Stimulated activated CD8-positive, alpha-beta memory T cell treated with anti-CD3 and anti-CD28 coated beads, Interleukin-12 subunit alpha, Interleukin-12 subunit beta, amount 100 ng/mL, for 24 hours (primary cell): ENCODE measurements around the gene MRE11.
A peak's percentile ranks its signal among the peaks of the same experiment; 100 is the strongest.

ENCODE experiments used
- DNase-seq: peaks from one replicate; pipeline ENCODE4 v3.0.0-alpha.2; 2020; ENCODE audit errors: extremely low read depth

MRE11 gene

DNA sequence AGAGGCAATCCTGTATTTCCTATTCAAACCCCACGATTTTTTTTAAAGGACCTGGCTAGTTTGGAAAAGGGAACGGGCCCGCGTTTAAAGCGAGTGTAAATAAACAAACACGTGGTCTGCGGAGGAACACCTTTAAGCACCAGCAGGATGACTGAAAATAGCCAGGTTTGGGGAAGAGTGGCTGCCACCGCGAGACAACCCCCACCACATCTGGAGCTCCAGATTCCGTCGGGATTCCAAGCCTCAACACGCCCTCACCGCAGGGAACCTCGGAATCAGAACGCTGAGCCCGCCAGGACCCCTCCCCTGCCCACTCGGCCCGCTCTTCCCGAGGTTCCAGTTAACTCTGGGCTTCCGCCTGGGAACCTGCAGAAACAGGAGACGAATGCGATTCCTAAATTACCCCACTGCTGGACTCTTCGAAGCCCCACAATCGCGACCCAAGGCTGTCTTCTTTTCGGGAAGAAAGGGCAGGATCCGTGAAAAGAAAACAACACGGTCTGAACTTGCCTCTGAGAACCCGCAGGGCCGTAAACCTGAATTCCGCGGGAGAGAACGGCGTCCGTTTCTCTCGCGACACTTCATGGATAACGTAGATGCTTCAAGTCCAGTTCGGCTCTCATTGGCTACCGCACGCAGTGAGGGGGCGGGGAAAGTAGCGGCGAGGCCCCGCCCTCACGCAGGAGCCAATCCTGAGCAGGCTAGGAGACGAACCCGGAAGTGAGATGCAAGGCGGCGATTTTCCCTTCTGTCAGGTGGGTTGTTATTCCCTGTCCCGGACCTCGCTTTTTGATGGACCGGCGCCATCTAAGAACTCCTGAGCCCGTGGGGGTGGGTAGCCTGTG, at the start of gene MRE11, which contains the start of gene ANKRD49:
Gene MRE11, minus strand, starts transcription at position 564 of the 845 bp plus-strand sequence. CDS start 1,043 bp downstream, outside the sequence.
Gene ANKRD49, plus strand, starts transcription at position 704 of the 845 bp plus-strand sequence. CDS start 2,710 bp downstream, outside the sequence.
- DNase-seq, result peak; percentile 86

DNA sequence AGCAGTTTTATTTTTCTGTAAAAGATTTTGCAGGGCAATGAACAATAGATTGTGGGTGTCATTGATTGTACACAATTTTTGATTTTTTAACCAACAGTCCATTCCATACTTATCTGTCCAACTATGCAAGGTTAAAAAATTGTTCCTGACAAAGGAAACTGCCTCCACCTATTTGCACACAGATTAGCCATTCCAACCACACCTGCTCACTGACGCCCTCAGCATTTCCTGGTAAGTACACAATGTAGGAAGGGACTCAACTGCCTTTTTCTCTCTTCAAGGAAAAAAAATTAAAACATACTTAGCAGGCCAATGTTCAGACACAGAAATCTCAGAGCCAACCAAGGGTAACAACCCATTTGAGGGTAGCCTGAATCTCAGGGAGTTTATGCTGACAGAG, 45.8 kb upstream of the MRE11 start:
- DNase-seq, result no peak

DNA sequence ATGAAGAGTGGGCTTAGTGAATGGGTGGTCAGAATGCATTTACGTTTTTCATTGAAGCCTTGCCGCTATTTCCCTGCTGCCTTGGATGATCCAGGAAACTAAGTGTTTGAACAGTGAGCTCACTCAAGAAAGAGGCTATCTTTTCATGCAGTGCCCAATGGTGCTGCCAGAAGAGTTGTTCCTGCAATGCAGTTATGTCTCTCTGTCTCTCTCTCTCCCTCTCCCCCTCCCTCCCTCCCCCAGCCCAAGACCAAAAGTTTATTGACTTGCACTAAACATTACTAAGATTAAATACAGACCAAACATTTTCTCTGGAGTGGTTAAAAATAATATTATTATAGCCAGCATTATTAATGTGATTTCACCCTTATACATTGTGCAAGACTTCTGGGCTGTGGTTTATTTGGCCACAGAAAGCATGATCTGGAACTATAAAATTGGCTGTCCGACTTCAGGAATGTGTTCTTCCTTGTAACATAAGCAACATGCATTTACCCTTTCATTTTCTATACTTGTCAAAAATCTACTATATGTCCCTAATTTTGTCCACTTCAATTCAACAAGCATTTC, 43.5 kb upstream of the MRE11 start:
- no peak for DNase-seq

DNA sequence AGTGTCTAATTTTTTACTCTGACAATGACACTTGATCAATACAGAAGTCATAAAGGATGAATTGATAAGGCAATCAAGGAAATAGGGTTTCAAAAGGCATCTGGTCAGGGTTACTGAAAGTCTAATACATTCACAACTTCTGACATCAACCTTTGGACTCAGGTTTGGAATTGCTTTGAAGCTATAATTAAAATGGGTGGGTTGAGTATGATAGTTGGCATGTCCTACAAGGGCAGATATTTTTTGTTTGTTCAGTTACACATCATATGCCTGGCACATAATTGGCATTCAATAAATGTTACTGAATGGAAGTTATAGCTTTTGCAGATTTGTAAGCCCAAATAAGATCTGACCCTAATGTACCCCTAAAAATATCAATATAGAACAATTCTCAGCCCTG, 42.7 kb upstream of the MRE11 start:
- DNase-seq, result no peak

DNA sequence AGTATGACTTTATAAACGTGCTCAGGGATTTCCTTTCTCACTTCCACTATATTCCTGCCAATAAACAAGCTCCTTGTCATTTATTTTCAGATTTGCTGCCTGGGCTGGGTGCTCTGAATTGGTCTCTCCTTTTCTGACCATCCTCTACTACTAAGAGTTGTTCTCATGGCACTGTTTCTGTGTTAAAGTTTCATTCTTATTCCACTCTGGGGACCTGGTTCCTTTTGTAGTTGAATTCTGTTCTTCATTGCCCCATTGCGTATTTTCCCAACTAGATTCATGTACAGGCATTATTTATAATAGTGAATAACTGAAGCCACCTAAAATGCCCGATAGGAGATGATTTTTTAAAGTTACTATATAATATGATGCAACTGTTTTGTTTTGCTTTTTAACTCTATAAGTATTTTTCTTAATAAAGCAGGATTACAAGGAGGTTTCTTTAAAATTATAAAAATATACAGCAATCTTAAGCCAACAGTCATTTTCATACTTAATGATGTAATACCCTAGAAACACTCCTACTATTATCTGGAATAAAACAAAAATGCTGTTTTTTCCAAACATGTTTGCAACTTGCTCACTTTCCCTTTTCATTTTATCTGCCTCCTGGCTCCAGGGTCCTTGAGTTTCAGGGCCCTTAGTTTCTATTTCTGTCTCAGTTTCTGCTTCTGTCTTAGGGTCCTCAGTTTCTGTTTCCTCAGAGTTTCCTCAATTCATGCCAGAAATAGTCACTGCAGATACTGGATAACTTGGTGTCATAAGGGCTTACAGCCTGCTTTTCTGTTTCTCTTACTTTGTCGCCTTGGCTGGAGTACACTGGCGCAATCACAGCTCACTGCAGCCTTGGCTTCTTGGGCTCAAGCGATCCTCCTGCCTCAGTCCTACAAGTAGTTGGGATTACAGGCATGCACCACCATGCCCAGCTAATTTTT, 40.3 kb upstream of the MRE11 start:
- DNase-seq, result no peak

DNA sequence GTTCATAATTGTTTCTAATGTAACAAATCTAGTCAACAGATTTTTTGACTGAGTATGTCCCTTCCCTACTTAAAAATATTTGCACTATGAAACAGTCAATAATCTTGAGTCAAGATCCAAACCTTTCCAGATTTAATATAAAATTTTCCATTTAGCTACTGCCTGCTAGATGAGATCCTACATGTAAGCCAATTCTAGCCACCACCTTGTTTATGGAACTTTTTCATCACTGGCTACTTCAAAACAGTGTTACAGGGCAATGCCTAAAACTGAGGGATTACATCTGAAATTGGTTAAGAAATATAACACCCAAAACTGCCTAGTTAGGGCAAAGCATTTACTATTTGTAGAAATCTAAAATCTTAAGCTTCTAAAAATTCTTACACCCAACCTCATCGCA, 39.6 kb upstream of the MRE11 start:
- DNase-seq, result no peak

DNA sequence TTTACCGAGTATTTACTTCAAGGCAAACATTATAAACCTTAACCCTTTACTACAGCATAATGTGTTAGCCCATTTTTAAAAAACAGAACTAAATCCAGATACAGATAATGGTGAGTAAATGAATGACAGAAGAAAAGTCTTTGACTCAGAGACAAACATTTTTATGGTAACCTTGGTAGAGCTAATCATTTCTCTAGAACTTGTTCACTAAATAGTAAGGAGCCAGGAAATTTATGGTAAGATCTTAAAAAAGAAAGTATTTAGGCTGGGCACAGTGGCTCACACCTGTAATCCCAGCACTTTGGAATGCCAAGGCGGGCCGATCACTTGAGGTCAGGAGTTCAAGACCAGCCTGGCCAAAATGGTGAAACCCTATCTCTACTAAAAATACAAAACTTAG, 38.6 kb upstream of the MRE11 start:
- DNase-seq, result no peak

DNA sequence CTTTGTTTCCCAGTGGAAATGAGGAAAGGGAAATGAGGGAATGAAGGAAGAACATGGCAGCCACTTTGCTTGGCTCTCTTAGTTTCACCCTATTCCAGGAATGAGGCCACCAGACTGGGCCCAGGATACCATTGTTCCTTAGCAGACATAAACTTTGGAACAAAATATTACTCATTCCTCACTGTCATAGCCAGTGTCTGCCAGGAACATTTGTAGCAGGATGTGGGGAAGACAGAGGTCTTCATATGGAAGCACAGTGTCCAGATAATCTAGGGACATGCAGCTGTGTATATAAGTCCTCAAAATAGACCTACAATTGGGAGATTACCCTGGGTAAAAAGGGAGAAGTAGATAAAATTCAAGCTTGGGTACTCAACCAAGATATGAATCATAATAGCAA, 34.9 kb upstream of the MRE11 start:
- no peak for DNase-seq

DNA sequence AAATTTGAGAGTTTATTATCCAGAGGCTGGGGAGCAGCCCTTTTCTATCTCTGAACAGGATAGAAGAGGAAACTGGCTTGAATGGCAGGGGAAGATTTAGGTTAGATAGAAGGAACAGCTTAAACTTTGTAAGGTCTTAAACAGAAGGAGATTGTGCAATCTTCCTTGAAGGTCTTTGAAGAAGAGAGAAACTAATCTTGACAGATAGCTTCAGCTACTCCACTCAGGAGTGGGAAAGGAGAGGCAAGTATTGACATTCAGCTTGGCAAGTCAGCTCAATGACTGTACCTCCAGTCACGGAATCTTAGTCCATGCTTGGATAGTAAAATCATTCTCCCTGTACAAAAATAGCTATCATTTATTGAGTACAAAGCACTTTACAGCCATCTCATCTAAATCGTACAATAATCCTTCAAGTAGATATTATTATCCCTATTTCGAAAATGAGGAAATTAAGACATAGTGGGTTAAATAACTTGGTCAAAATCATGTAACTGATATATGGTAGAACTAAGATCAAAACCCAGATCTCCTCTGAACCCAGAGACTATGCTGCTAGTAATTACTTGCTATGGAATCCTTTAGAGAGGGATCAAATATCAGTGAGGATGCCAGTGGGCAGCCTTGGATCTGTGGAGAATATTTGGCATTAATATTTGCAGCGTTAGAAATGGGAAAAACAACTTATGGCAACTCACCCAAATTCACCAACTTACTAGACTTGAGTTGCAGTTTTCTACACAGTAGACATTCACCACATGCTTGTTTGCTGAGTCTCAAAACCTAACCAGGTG, 33.2 kb upstream of the MRE11 start:
- no peak for DNase-seq

DNA sequence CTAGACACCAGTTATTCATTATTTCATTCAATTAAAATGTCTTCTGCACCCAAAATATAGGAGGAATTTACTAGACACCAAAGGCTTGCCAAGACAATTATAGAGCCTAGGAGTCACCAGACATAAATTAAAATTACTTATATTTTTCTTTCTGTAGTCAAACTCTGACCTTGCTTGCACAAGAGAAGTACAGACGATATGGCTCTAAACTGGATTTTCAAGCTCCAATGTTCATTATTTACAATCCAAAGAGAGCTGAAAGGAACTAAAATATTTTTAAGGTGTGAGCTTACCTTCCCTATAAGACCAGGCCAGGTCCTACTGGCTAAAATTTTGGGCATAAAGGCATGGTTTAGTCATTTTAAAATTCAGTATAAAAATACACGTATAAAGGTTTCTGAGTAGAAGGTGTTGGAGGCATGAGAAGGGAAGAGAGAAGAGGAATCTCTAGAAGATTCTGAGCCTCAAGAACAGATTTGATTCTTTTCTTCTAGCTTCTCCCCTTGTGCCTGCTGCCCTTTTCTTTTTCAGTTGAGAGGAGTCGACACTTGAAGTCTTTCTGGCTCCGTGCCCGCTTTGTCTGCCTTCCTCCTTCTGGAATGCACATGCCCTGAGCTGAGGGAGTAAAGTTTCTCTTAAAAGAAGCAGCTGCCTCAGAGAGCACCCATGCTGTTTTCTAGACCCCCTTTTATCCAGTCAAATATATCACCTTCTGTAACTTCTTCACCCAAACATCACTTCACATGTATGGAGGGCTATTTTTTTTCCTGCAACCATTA, 32.1 kb upstream of the MRE11 start:
- no peak for DNase-seq

DNA sequence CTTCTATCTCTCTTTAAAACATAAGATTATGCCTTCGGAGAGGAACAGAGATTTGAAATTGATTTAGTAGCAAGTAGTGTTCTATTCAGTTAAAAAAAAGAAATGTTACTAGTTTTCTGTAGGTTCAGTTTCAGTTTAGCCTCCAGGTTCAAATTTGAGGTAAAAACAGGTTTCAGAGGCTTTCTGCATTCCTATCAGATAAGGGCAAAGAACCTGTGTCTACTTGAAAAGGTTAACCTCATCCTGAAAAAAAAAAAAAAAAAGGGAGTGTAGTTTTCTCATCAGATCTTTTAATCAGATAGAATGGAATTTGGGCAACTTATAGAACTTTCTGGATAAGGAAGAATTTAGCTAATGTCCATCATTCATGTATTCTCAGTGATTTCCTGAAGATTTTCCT, 30.7 kb upstream of the MRE11 start:
- no peak for DNase-seq

DNA sequence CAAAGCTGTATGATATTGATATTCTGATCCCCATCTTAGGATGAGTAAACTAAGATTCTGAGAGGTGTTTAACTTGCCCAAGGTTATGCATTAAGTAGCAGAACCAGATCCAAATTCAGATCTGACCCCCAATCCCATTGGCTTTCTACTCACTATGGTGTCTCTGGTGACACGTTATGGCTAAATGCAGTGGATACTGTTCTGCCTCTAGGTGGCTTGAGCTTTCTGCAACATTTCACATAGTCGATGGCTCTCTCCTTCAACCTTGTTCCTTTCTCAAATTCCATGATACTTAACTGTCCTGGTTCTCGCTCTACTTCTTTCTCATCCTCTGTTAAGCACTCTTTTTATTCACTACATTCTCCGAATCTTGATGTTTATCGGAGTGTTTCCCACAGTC, 28.0 kb upstream of the MRE11 start:
- DNase-seq, result no peak

DNA sequence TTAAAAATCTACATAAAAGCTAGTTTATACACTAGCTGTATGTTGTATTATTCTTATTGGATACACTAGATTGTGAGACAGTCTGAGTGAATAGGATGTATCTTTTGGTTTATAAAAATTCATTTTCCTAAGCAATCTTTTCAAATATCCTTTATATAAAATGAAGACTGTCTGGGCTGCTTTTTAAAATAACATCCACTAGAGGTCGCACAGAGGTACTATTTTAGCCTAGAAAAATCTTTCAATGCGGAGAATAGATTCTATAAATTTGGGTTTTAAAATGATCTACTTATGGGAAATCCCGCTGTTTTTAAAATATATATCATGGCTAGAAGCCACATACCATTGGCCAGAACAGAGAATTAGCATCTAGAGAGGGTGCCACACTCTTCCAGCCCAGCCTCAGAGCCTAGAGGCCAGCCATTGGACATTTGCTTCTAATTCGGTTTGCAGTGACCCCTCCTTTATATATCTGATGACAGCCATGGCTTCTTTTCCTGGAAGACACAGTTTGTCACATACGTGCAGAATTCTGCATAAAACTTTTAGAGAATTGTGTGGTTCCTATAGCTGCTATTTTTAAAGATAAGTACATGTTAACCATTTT, 25.9 kb upstream of the MRE11 start:
- DNase-seq, result no peak

DNA sequence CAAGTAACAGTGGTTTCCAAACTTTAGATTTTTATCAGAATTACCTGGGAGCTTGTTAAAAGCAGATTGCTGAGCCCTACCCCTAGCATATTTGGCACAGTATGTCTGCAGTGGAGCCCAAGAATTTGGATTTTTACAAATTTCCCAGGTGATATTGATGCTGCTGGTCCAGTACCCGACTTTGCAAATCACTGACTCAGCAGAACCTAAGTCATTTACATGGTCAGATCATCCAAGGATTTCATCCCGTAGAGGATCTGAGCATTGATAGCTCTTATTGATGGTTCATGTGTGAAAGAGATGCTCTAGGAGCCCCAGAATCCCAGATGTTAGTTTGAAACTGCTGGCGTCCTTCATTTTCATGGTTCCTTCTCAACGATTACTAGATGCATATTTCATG, 24.7 kb upstream of the MRE11 start:
- no peak for DNase-seq

DNA sequence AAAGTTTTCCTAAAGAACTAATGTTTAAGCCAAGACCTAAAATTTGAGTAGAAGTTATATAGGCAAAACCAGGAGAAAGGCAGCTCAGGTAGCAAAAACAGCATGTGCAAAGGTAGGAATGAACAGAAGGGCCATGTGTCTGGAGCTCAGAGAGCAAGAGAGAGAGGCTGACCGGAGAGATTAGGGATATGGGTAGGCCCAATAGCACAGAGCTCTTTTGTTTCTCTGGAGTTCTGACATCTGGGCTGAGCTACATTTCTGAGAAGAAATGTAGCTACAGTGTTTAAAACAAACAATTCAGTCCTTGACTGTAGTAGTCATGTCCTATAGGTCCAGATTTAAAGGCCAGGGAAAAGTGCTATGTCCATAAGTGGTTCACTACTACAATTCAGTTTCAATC, 23.1 kb upstream of the MRE11 start:
- no peak for DNase-seq

DNA sequence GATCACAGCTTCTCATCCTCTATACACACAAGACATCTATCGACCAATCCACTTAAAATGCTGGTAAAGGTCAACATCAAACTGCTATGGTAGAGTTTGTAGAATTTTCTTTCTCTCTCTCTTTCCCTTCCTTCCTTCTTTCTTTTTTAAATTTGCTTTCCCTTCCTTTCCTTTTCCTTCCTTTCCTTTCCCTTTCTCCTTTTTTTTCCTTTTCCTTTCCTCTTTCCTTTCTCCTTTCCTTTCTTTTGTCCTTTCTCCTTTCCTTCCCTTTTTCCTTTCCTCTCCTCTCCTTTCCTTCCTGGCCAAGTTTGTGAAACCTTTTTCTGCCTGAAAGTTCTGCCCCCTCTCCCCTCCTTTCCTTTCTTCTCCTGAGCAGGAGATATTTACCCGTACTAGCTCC, 21.8 kb upstream of the MRE11 start:
- no peak for DNase-seq

DNA sequence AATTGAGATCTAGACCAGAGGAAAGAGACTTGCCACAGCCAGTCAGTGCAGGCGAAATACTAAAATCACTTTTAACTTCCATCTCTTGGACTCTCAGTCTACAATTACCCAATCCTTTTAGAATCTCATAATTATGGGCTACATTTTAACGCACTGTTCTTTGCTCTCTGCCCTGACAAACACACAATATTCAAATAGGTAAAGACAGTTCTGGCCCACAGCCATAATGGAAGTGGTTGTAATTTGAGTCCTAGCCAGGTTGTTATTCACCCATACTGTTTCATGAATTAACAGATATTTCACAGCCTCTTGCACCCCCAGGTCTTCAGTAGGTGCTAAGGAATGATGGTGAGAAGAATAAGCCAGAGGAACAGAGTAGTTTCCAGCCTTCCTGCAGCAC, 19.4 kb upstream of the MRE11 start:
- DNase-seq, result no peak

DNA sequence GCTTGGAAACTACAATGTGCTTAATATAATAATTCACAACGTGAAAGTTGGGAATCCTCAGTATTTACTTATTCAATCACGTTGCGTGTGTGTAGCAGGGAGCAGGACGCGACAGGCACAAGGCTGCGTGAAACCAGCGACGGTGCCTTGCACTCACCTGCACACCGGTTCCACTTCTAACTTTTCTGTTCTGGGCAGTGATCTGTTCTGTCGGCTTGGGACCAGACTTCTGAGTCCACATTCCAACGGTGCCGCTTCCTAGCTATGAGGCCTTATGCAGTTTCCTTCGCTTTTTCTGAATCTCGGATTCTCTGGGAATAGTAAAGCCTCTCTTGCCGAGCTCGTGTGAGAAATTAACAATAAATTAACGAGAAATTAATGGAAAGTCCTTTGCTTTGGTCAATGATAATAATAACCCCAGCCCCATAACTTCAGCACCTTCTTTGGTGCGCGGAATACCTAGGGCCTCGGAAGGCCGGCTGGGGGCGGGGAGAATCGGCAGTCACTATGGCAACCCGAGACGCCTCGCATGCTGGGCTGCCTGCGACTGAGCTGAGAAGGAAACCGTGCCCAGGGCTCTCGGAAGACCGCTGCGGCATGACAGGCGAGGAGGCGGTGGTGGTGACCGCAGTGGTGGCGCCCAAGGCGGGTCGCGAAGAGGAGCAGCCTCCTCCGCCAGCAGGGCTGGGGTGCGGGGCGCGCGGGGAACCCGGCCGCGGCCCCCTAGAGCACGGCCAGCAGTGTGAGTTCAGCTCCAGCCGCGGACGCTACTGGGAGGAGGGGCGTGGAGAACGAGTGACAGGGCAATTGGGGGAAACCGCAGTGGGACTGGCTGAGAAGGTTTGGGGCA, 18.5 kb upstream of the MRE11 start, which contains the start of gene C11orf97:
Gene C11orf97, plus strand, starts transcription at position 530 of the 850 bp plus-strand sequence. Its CDS starts 68 bp downstream, at position 598.
- no peak for DNase-seq

DNA sequence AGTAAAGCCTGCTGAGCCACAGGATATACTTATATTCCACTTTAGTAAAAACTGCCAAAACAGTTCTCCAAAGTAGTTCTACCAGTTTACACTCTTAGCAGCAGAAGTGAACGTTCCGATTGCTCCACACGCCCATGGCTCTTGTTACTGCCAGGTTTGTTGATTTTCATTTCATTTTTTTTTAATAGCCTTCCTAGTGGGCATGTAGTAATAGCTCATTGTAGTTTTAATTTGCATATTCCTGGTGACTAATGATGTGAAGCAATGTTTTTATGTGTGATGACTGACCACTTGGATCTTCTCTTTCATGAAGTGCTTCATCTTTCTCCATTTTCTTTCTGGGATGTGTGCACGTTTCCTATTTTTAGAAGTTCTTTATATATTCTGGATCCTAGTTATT, 13.8 kb upstream of the MRE11 start:
- no peak for DNase-seq
